Gastroesophageal sphincter (tissue), 3 donors: ENCODE results near the gene TRMT112.

ENCODE experiments used
- CTCF ChIP-seq, 4 experiments: fragments of 200-600 bp in 2 of 4; fragments of 450-650 bp in 2 of 4; sonication (generic) in 1 of 4; IDR thresholded peaks; one replicate each; pipeline ENCODE4 v1.5.1; 2017 to 2019; ENCODE audit warnings: antibody characterized with exemption in 4 of 4, mild to moderate bottlenecking in 2 of 4, moderate library complexity in 2 of 4
- POLR2AphosphoS5 ChIP-seq: sonication (generic); formaldehyde crosslinking; IDR thresholded peaks from one replicate; pipeline ENCODE4 v1.6.1; 2017; ENCODE audit warnings: antibody characterized with exemption

- TF ChIP-seq CTCF (IDR thresholded peaks at IDR 0.05) (no peak), POLR2AphosphoS5 (no peak)
Observed at GRCh38 chr11:64318766-64319761, 1.7 kb upstream of the TRMT112 start.
